ENCODE results near the gene SPON2.

Gene SPON2

GRCh38 chr4:1172228-1172851, at the start of gene SPON2:
Gene SPON2 (minus strand): TSS chr4:1172583.
- no peak for DNase-seq (ENCODE audit: low spot score)

GRCh38 chr4:1221155-1221870, 48.9 kb upstream of the SPON2 start:
- no peak for DNase-seq (ENCODE audit: low spot score)

GRCh38 chr4:1220566-1220965, 48.2 kb upstream of the SPON2 start:
- no peak for DNase-seq (ENCODE audit: low spot score)

- DNase-seq (ENCODE audit: low spot score) = no peak
Measured at GRCh38 chr4:1219566-1219950, 47.2 kb upstream of the SPON2 start.

GRCh38 chr4:1218634-1219565, 46.5 kb upstream of the SPON2 start:
- DNase-seq (ENCODE audit: low spot score) = no peak

- no peak for DNase-seq (ENCODE audit: low spot score)
Measured at GRCh38 chr4:1217366-1217765, 45.0 kb upstream of the SPON2 start.

- DNase-seq (ENCODE audit: low spot score) = no peak
Measured at GRCh38 chr4:1216869-1217294, 44.5 kb upstream of the SPON2 start.

GRCh38 chr4:1216076-1216614, 43.8 kb upstream of the SPON2 start:
- no peak for DNase-seq (ENCODE audit: low spot score)

GRCh38 chr4:1215141-1216075, 43.0 kb upstream of the SPON2 start:
- no peak for DNase-seq (ENCODE audit: low spot score)

- DNase-seq (ENCODE audit: low spot score) = no peak
Measured at GRCh38 chr4:1214101-1215095, 42.0 kb upstream of the SPON2 start.

GRCh38 chr4:1213336-1213995, 41.1 kb upstream of the SPON2 start:
- DNase-seq (ENCODE audit: low spot score) = no peak

GRCh38 chr4:1212546-1213335, 40.4 kb upstream of the SPON2 start:
- no peak for DNase-seq (ENCODE audit: low spot score)

GRCh38 chr4:1211891-1212545, 39.6 kb upstream of the SPON2 start:
- no peak for DNase-seq (ENCODE audit: low spot score)

GRCh38 chr4:1211371-1211770, 39.0 kb upstream of the SPON2 start:
- DNase-seq (ENCODE audit: low spot score) = no peak

- no peak for DNase-seq (ENCODE audit: low spot score)
Measured at GRCh38 chr4:1210971-1211370, 38.6 kb upstream of the SPON2 start.

- DNase-seq (ENCODE audit: low spot score) = no peak
Measured at GRCh38 chr4:1210241-1210841, 38.0 kb upstream of the SPON2 start.

GRCh38 chr4:1209821-1210220, 37.4 kb upstream of the SPON2 start:
- no peak for DNase-seq (ENCODE audit: low spot score)
